ENCODE data around the gene PPEF1. TPM values are rescaled to one million over a fixed set of nuclear protein-coding genes. Genes with fewer than 3 reads are reported as not detected.

The PPEF1 gene
- total and polyA plus RNA-seq, 7 donors, result 0.04 to 0.38 (median 0.18) TPM; not detected in 2

DNA sequence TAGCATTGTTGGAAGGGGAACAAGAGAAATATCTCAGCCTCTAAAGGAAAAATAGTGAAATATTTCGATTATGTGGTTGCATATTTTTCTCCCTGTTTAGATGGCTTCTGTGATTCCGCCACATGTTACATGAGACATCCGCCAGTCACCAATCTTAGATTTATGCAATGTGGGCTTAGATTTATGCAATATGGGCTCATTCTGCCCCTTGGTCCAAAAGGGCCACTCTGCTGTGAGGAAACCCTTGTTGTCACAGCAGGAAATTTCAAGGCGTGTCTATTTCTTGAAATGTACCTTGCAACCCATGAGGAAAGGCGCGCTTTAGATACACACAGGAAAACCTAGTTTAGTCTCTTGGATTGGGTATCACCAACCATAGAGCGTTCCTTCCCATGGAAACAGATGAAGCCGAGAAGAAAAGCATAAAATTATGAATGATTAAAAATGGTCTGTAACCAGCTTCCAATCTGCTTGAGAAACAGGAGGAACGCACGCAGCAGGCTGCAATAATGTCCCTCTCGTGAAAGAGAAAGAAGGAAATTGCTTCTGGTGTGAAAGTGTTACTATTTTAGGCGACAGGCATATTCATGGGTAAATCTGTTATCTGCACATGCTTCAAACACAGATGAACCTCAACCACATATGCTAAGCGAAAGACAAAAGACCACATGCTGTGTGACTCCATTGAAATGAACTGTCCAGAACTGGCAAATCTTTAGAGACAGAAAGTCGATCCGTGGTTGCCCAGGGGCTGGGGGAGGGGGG, 39.2 kb upstream of the PPEF1 start:
- no peak for ATAC-seq
- 64 to 72% (median 72%) methylated on average over 15 of the region's 15 CpGs for WGBS, 3 donors

GRCh38 chrX:18672008-18672407, 35.4 kb upstream of the PPEF1 start, which contains the start of gene RS1:
Gene RS1, minus strand, starts transcription at chrX:18672108. Its CDS starts 40 bp downstream, at chrX:18672068.
- no peaks in the 10 kb centered on the region for H3K9me3 ChIP-seq
- H3K27ac ChIP-seq, result no peak within 1 kb of the TSS
- no peak for ATAC-seq
- DNase-seq, result no peak
- TF ChIP-seq CTCF (IDR thresholded peaks at IDR 0.05), result no peak
- no peaks in the 10 kb centered on the region for H3K36me3 ChIP-seq (ENCODE audit: insufficient read depth in 1 of 2, low read depth in 1 of 2)
- no peak within 1 kb of the TSS for H3K4me3 ChIP-seq
- intact Hi-C loops (cut with DNase I), result loop anchor here (10.0 kb wide), 2 partner anchors 247 to 673 kb away; partner anchors contain the start of genes CDKL5 (in 2 of the 2) and PDHA1 (in 1 of the 2)
- 77 to 87% (median 78%) methylated on average over 9 to 10 of the region's 10 CpGs for WGBS, 3 donors
- H3K27me3 ChIP-seq (ENCODE audit: insufficient read depth in 3 of 3, low read length in 2 of 3), result no peaks in the 10 kb centered on the region
- H3K4me1 ChIP-seq, result no peaks in the 10 kb centered on the region

More for the DNA sequence above, 39.2 kb upstream of the PPEF1 start:
- Histone ChIP-seq H3K4me1 (no peaks in the 10 kb centered on the region), H3K36me3 (ENCODE audit: insufficient read depth in 1 of 2, low read depth in 1 of 2) (no peaks in the 10 kb centered on the region), H3K4me3 (no peak overlapping the region), H3K27me3 (ENCODE audit: insufficient read depth in 3 of 3, low read length in 2 of 3) (no peaks in the 10 kb centered on the region), H3K27ac (no peak overlapping the region), H3K9me3 (no peaks in the 10 kb centered on the region)
- no peak for DNase-seq
- intact Hi-C loops (cut with DNase I), result no loop called here
- no peak for TF ChIP-seq CTCF (IDR thresholded peaks at IDR 0.05)

DNA sequence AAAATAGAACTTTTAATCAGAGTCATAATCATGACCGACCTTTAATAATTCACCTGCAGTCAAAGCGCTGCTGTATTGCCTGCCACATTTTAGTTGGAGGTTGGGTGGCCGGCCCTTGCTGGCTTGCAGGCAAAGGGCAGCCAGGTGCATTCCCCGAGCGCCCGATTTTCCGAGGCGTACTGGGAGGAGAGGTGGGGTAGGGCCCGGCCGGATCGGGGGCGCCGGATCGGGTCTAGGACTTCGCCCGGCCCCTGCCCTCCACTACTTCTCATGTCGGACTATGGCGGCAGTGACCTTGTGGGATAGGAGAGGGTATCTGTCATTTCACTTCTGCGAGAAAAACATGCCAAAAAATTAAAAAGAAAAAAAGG, 33.0 kb upstream of the PPEF1 start:
- DNase-seq (peak in 1 of 2 donors; percentile 57), ATAC-seq (peak; percentile 62 to 75 (median 66))
- TF ChIP-seq CTCF (IDR thresholded peaks at IDR 0.05), result no peak
- Histone ChIP-seq H3K9me3 (no peaks in the 10 kb centered on the region), H3K36me3 (ENCODE audit: insufficient read depth in 1 of 2, low read depth in 1 of 2) (no peaks in the 10 kb centered on the region), H3K4me3 (peak overlapping the region; percentile 82), H3K27ac (peak overlapping the region; percentile 89), H3K4me1 (no peaks in the 10 kb centered on the region), H3K27me3 (ENCODE audit: insufficient read depth in 3 of 3, low read length in 2 of 3) (no peaks in the 10 kb centered on the region)
- intact Hi-C loops (cut with DNase I), result loop anchor here (2.0 to 10.0 kb wide), 3 partner anchors 212 to 670 kb away; partner anchors contain the start of genes CDKL5 (in 2 of the 2) and PDHA1 (in 1 of the 2)
- WGBS, 3 donors, result 0 to 24% (median 1%) methylated on average over 15 to 19 of the region's 19 CpGs

- intact Hi-C loops (cut with DNase I), result loop anchor here (2.0 to 10.0 kb wide), 5 partner anchors 157 to 670 kb away; partner anchors contain the start of genes CDKL5 (in 2 of the 2) and PDHA1 (in 1 of the 2)
- peak; percentile 72 to 86 for DNase-seq
- 1 to 22% (median 1%) methylated on average over 43 to 74 of the region's 74 CpGs for WGBS, 3 donors
- Histone ChIP-seq H3K9me3 (no peaks in the 10 kb centered on the region), H3K27me3 (ENCODE audit: insufficient read depth in 3 of 3, low read length in 2 of 3) (no peaks in the 10 kb centered on the region), H3K27ac (peak overlapping the region; percentile 89), H3K36me3 (ENCODE audit: insufficient read depth in 1 of 2, low read depth in 1 of 2) (no peaks in the 10 kb centered on the region), H3K4me1 (no peaks in the 10 kb centered on the region), H3K4me3 (peak overlapping the region; percentile 82)
- ATAC-seq, result peak; percentile 93 to 95 (median 94)
- TF ChIP-seq CTCF (IDR thresholded peaks at IDR 0.05), result no peak
Observed at GRCh38 chrX:18674788-18675735, 32.4 kb upstream of the PPEF1 start.

All from psoas muscle (tissue), 8 donors.